ENCODE measurements around the gene VAV2.

Gene VAV2

DNA sequence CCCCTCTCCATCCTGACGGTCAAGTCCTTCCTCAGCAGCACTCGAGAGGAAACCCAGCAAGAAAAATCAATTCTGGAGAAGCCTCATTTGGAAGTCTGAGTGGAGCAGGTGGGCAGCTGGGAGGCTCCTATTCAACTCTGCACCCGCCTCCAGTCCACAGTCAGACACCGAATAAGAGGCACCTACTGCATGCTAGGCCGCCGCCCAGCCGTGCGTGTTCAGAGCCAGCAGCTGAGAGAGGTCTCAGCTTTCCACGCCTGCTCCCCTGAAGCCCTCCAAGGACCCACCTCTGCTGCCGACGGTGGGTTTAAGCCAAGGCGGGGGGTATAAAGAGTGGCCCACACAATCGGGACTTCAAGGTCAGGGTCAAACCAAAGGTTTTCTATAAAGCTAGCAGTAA lies 41.9 kb downstream of the VAV2 start:
- DNase-seq, result no peak

DNA sequence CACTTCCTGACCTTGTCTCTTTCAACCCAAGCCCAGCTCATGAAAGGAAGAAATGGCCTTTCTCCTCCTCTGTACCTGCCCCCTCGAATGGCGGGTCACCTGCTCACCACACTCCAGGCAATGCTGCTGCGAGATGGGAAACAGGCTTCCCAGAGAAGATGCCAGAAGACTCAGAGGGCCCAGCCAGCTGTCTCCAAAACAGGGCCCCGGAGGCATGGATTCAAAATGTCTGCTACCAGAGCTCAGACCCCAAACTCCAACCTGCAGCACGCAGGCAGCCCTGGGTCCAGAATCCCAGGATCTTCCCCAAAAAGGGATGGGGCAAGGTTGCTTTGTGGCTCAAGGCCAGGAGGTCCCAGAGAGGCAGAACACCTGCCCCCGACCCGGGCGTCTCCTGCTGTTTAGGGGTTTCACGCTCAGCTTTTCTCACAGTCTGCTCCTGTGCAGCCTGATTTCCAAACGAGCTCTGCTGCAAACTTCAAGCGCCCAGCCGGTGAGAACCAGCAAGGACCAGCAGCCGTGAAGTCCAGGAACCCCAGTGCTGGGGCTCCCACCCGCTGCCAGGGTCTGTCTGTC lies 42.5 kb downstream of the VAV2 start:
- no peak for DNase-seq

DNA sequence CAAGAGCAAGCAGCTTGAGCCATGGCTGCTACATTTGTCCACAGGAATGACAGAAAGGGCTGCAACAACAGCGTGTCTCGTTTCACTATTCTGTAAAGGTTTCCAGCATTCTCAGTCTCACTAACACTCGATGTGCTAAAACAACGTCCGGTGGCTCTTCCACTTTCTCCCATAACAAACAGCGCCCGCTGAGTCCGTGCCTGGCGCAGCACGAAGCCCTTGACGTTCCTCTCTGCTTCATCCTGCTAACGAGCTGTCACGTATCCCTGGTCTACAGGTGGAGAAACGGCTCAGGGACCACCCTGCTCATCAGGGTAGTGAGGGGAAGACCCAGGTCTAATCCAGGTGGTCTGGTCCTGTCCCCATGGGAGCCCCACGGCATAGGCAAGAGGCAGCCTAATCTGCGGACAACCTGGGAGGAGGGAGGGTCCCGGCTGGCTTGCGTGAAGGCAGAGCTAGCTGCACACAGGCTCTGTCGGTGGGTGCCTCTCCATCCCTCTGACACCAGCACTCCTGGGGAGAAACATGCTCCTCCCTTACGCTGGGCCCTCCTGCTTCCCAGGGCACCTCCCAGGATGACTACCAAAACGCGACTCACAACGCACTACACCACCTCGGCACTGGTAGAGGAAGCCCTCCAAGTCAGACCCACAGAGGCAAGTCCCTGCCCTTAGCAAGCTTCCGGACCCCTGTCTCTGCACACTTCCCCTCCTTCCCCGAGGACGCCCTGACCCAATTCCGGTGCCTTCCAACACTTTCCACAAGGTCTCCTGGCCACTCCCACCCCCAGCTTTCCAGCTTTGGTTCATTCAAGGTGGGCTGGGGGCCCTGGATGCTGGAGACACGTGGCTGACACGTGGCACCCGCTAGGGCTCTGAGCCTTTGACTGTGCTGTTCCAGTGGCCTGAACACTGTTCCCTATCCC lies 43.3 kb downstream of the VAV2 start:
- DNase-seq, result no peak

DNA sequence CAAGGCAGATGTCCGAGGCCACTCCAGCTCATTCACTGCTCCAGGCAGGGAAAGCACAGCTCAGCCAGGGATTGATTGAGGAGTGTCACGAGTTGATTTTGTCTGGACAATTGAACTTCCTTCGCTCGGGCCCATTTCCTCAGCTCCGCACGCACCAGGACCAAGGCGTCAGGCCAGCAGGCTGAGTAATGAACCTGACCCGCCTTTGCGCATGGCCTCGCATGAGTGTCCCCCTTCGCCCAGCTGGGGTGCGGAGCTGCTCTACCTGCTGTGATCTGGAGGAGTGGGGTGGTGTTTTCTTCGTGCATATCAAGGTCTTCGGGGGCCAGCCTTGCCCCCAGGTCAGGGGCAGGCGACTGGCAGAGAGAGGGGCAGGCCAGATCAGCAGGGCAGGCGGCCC lies 44.0 kb downstream of the VAV2 start:
- no peak for DNase-seq

DNA sequence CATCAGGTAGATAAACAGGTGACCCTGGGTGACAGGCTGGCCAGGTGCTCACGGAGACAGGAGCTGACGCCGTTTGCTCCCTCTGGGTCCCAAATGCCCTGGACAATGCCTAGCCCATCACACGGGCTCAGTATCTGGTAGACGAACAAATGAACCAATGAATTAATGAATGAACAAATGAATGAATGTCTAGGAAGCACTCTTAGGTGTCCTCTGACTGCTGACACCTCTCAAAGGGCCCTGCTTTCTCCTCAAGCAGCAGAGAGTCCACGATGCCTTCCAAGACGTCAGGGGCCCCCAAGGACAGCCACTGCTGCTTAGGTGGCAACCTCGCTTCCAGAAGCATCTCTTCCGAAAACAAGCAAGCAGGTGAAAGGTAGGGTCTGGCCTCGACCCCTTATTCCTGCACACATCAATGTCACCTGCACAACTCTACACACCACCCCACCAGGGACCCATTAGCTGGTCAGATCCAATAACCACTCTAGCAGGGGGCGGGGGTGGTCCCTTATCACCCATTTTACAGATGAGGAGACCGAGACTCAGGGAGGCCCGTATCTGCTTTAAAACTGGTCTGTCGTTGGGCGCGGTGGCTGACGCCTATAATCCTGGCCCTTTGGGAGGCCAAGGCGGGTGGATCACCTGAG lies 45.2 kb downstream of the VAV2 start:
- no peak for DNase-seq

DNA sequence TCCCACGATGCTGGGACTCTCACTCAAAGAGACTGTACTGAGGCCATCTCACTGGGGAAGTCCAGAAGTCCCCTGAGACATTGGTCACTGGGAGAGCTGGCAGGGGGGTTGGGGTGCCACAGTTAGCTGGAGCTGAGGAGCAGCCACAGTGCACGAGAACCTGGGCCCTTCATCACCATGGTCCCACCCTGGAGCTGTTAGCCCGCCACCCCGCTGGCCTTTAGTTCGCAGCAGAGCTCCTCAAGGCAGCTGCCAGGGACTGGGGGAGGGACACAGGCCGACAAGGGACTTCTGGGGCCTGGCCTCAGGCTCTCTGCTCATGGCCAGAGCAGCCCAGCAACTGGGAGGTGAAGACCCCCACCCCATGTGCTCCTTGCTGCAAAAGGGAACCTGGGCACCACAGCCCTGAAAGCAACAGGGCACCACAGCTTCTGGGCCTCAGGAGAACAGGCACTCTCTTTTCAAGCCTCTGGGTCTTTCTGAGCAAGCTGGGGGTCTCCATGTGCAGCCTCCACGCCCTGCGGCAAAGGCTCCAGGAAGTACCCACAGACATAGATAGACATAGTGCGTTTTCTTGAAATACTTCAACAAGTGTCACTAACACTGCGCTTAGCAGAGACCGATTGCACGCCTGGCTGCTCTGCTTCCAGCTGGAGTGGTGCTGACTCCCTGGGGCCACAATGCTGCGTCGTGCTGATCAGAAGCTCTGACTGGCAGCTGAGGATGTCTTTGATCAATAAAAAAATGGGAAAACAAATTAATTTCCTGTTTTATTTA lies 46.0 kb downstream of the VAV2 start:
- DNase-seq, result no peak

DNA sequence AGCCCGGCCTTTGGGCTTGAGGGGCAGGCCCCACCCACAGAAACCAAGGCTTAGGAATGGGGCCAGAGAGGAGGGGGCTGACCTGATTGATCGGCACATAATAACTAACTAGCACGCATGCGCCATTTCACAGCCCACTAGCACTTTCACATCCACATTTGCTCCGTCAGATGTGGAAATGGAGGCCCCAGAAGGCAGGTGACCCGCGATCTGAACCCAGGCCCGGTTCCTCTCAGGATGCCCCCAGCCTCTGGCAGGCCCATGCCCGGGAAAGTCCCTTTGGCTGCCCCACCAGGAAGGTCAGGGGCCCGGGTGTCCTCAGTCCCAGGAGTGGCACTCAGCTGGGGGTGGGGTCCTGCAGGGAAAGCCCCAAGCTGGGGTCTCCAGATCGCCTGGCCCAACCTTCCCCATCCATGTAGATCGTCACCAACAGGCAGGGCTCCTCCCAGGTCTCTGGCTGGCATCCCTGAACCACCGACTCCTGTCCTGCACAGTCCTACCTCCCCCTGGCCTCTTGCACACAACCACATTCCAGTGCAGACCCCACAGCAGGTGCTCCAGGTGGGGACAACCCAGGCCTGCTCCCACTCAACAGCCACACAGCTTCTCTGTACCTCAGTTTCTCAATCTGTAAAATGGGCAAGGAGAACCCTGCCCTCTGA lies 46.7 kb downstream of the VAV2 start:
- no peak for DNase-seq

DNA sequence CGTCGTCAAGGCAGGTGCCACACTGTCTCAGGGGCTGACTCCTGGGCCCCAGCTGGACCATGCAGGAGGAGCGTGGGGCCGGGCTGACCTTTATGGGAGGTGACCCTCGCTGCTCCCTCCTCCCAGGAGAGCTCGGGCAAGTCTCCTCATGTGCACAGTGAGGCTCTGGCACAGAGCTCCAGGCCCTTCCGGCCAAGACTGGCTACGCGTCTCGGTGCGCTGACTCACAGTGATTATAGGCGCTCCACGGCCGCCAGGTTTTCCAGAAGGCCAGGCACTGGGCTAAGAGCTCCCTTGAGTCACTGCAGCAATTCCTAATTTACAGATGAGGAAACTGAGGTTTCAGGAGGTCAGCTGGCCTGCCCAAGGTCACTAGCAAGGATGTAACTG lies 47.4 kb downstream of the VAV2 start:
- DNase-seq, result no peak

DNA sequence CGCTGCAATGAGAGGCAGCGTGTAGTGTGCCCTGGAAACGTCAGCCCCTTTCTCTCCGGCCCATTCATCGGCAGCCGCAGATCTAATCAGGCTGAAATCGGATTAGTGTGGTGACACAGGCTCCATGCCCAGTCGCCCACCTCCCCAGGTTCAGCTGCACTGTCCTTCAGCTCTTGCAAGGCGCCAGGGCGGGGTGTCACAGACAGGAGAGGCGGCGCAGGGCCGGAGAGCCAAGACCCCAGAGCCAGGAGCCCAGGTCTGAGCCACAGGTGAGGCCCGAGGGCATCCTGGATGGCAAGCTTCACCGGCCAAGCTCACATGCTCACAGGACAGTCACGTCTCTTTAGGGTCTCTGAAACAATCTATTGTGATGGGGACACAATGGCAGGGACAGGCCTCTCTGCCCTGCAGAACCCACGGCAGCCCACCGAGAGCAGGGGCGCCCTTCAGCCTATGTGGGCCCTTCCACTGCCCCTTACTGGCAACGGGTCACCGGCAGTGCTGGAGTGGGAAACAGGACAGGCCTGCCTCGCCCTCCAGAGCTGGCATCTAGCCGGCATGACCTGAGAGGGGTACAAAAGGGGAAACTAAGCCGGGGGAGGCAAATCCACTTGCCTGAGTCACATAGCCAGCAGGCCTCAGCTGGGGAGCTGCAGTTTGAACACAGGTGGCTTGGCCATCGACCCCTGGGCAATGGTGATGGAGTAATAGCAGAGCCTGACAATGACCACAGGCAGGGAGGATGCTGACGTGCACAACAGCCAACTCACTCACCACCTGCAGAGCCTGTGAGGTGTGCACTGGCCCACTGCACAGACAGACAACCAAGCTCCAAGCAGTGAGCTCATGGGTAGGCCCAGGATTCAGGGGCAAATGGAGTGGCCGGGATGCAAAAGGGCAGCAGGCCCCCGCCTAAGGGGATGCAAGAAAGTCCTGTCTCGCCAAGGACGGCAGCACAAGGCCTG lies 48.1 kb downstream of the VAV2 start:
- DNase-seq, result no peak

DNA sequence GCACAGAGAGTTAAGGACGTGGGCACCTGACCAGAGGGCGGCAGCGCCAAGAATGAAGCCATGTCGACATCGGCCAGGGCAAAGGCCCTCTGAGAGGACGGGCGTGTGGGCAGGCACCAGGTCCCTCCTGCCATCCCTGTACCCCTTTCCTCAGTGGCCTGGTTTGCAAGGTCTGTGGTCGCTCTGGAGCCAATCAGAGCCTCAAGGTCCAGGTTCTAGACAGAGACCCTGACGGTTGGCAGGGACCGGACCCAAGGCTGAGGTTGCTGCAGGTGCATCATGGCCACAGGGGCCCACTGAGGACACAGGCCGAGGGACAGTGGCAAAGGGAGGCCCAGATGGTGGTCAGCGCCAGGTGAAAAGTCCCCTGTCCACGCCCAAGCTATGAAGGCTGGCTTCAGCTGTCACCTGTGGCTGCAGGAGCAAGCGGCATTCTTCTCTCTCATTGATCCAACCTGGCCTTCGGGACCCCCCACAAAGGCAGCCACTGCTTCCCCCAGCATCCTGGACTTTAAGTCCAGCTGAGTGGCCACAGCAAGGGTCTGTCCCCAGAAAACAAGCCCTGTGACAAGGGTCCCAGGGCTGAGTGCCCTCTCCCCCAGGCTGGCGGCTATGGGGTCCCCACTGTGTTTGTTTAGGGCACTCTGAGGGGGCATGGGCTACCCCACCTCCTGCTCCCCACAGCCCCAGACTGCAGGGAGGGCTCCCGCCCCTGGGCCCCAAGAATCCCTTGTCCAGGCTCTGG lies 48.9 kb downstream of the VAV2 start:
- DNase-seq, result no peak

DNA sequence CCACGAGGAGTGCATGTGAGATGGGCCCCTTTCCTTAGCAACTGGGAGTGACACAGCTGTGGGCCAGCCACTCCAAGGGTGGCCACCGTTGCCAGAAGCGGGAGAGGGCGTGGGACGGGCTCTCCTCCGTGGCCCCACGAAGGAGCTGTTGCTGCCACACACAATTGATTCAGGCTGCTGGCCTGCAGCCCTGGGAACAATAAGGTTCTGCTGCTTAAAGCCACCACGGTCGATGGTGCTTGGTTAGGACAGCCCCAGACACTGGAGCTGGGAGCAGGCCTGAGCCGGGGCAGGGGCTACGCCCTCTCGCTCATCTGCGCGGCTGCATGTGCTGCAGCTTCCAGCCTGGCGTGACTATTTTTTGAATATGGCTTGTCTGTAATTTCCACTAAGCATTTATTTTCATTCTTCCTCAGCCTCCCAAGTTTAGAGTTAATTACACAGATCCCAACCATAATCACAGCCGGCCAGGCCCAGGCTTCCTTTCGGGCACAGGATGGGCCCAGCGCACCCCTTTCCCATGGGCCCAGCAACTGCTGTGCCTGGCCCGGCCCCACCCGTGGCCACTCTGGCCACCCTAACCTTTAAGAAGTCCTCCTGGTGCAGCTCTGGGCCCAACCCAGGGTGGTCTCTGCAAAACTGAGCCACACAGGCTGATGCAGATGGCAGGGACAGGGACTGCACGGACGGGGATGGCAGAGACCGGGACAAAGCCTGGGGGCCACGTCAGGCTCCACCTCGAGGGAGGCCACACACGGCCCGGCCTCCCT lies 49.7 kb downstream of the VAV2 start:
- no peak for DNase-seq

DNA sequence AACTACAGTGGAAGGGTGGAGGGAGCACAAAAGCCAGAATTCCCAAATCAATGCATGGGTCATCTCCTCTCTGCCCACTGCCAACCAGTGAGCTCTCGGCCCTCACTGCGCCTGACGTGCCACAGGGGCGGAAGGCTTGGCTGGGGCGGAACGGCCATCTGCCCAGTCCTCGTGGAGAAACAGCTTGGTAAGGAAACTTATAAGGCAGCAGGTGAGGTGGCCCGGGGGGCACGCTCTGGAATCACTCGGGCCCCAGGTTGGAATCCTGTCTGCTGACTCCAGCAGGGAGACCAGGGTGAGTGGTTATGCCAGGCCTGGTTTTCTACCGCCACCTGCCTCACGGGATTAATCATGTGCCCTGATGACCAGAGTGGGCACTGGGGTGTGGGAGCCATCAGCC lies 52.3 kb downstream of the VAV2 start:
- no peak for DNase-seq

DNA sequence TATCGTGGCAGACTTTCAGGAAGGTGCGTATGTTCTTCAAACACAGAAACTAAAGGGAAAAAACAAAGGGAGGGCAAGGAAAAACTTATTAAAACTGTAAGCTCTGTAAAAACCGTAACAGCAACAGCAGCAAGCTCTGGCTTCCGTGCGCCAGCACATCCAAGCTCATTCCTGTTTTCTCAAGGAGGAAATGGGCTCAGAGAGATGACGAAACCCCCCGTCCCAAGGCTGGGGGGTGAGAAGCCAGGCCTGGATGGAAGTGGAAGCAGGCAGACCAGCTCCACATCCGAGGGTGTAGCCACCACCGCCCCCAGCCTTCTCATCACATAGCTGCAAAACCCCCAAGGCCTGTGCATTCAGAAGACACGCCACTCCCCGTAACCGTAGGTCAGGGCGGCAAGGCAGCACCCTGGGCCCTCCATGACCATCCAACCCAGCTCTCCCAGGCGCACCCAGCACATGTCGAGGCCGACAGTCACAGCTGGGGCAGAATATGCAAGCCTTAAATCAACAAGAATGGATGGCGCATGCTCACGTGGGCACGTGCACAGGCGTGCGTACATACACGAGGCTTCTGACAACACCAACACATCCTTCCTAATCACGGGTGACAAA lies 52.8 kb downstream of the VAV2 start:
- DNase-seq, result no peak

DNA sequence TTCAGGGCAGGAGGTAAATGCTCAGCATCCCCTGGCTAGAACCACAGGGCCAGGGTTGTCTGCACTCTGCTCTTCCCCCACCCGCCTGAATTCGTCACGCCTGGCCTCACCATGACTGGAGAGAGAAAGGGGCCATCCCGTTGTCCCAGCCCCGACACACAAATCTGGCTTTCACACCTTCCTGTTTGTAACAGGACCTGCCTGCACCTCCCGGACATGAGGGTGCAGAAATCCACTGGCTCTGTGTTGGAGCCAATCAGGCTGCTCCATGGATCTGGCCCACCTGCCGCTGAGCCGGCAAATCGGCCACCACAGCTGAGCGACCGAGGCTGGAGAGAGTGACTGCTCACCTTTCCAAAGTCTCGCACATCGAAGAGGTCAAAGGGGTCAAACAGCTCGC lies 53.4 kb downstream of the VAV2 start:
- no peak for DNase-seq

DNA sequence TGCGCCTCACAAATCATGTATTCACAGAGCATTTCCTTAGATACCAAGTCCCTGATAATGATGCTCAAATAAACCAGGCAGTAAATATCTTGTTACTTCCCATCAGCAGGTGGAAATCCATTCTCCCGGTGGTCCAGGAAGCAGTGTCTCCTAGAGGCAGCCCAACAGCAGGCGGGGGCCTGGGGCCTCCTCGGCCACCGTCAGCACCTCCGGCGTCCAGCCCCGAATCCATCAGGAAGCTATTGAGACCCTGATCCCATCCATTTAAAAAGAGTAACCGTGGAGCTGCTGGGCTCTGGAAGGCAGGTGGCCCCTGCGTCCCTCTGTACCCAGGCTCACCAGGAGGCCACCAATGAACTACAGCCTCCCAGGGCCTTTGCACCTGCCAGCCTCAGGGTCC lies 54.0 kb downstream of the VAV2 start:
- DNase-seq, result no peak

DNA sequence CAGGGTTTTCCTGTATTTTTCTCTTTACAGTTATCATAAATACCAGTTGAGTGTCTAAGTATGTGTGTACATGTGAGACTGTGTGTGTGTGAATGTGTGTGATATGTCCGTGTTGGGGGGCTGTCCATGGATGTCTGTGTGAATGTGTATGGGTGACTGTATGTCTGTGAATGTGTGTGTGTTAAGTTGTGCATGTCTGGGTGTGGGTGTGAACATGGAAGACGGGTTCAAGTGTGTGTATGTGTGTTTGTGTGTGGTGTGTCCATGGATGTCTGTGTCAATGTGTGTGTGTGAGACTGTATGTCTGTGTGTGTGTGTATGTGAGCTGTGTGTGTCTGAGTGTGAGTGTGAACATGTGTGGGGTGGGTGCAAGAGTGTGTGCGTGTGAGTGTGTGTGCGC lies 55.0 kb downstream of the VAV2 start:
- no peak for DNase-seq

DNA sequence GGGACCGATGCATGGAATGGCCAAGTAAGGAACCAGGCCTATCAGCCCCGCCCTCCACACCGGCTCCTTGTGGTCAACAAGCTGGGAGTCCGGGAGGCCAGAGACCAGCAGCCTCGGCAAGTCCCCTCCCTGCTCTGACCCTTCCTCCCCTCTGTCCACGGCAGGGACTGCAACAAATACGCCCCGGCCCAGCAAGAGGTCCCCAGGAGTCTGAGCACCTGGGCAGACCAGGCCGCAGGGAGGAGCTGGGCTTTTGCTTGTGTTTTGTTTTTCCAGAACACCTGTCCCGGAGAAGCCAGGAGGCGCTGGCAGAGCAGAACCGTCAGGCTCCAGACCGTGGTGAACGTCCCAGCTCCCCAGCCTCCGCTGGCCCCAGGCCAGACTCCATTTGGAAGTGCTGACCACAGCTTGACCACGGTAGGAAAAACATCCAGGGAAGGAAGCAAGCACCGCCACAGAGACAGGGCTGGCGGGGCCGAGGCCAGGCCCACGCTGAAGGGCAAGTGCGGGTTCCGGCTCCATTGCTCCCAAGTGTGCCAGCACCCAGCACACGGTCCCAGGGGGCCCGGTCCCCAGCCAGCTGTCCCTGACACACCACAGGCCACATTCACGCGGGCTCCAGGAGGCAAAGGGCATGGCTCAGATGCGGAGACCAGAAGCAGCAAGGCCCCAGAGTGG lies 56.7 kb downstream of the VAV2 start:
- DNase-seq, result no peak

DNA sequence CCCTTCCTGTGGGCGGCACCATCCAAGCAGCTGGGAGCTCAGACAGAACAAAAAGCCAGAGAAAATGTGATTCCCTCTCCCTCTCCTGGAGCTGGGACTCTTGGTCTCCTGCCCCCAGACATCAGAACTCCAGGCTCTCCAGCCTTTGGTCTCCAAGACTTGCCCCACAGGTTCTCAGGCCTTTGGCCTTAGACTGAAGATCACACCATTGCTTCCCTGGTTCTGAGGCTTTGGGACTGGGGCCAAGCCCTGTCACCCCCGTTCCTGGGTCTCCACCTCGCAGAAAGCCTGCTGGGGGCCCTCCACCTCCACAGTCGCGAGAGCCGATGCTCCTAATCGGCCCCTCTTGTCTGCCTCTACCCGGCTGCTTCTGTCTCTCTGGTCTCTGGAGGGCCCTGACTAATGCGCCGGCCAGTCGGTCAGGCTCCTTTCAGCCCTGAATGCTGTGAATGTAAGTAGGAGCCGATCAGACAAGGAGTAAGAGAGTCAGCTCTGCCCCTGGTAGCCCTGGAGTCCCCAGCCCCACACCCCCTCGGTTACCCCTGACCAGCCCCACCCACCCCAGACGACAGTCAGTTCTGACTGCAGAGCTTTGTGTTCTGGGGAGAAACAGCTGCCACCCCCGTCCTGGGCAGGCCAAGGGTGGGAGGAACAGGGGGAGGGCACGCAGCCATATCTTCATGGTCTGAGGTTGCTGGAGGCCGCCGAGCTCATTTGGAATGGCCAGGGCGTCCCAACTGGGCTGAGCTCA lies 57.5 kb downstream of the VAV2 start:
- no peak for DNase-seq
